GM12878 (cell line): ENCODE results near the gene PAK3. TPM values are rescaled to one million over a fixed set of nuclear protein-coding genes. Genes with fewer than 3 reads are reported as not detected.
A peak's percentile ranks its signal among the peaks of the same experiment; 100 is the strongest.

ENCODE experiments used
- ATAC-seq: fragments of 200-7000 bp; cut with Tn5 transposase; 3 replicates; pipeline ENCODE4 v1.9.1; 2020; ENCODE audit warnings: mild to moderate bottlenecking, moderate library complexity
- BruUV-seq: library from RNA; stranded (reverse); fragments of 400-500 nt; replicated peaks from 2 replicates; lab custom pipeline; 2021; lab: Mats Ljungman, UMichigan
- CTCF ChIA-PET: fragments of 300-600 bp; sonication (Branson Sonifier 250); formaldehyde crosslinking; extraction: SDS; loops from one replicate; lab custom pipeline; 2021; ENCODE audit warnings: inconsistent platforms; lab: Yijun Ruan, JAX
- POLR2A ChIA-PET: fragments of 350-600 bp; formaldehyde crosslinking; extraction: SDS; loops from one replicate; lab custom pipeline; 2021; ENCODE audit warnings: inconsistent platforms; lab: Charles Lee
- RAD21 ChIA-PET: fragments of 300-600 bp; sonication (Branson Sonifier 250); formaldehyde crosslinking; loops from one replicate; lab custom pipeline; 2023; ENCODE audit warnings: antibody characterized with exemption; ENCODE audit not compliant: unreplicated experiment; lab: Charles Lee
- SMC1A ChIA-PET: fragments of 300-600 bp; sonication (Branson Sonifier 250); formaldehyde crosslinking; loops from one replicate; lab custom pipeline; 2023; ENCODE audit not compliant: unreplicated experiment, uncharacterized antibody; lab: Charles Lee
- DNase-seq: peaks from one replicate; pipeline ENCODE4 v3.0.0-alpha.2; 2011; ENCODE audit warnings: low read depth, low spot score
- FAIRE-seq: peaks from 3 replicates; lab custom pipeline; 2011; peaks lifted over from hg19 to GRCh38; lab: Jason Lieb, UNC
- H2AFZ ChIP-seq: 2 replicates; pipeline ENCODE4 v1.6.0; 2011; ENCODE audit warnings: low read depth, low read length, control low read depth; ENCODE audit not compliant: control insufficient read depth
- H3K27ac ChIP-seq: 2 replicates; pipeline ENCODE4 v1.5.1; 2011; ENCODE audit warnings: control low read depth; ENCODE audit not compliant: control insufficient read depth, insufficient read depth
- H3K27me3 ChIP-seq, 2 experiments: replicated peaks in 1 of 2; 2 replicates each; pipeline versions ENCODE4 v1.6.0 to v1.6.1; 2011; ENCODE audit warnings: low read length in 1 of 2; ENCODE audit not compliant: control insufficient read depth in 2 of 2, insufficient read depth in 2 of 2
- H3K36me3 ChIP-seq, 2 experiments: 2 replicates each; pipeline ENCODE4 v1.5.1; 2011; ENCODE audit warnings: low read length in 1 of 2; ENCODE audit not compliant: control insufficient read depth in 2 of 2, insufficient read depth in 2 of 2
- H3K4me1 ChIP-seq: 2 replicates; pipeline ENCODE4 v1.6.1; 2011; ENCODE audit warnings: mild to moderate bottlenecking, low read length, moderate library complexity, mixed read lengths; ENCODE audit not compliant: control insufficient read depth, insufficient read depth
- H3K4me2 ChIP-seq: 2 replicates; pipeline ENCODE4 v1.6.0; 2011; ENCODE audit warnings: control low read depth; ENCODE audit not compliant: control insufficient read depth, insufficient read depth
- H3K4me3 ChIP-seq: fragments of 200-600 bp; sonication (generic); 2 replicates; pipeline ENCODE4 v1.5.1; 2016
- H3K79me2 ChIP-seq: 2 replicates; pipeline ENCODE4 v1.6.0; 2011; ENCODE audit warnings: low read length; ENCODE audit not compliant: control insufficient read depth, insufficient read depth
- H3K9ac ChIP-seq: 2 replicates; pipeline ENCODE4 v1.8.0; 2011; ENCODE audit warnings: low read length, control low read depth, mixed read lengths; ENCODE audit not compliant: control insufficient read depth, insufficient read depth
- H3K9me3 ChIP-seq: replicated peaks from 3 replicates; pipeline ENCODE4 v1.5.1; 2011; ENCODE audit warnings: mild to moderate bottlenecking, low read length; ENCODE audit not compliant: control insufficient read depth, insufficient read depth
- H4K20me1 ChIP-seq: 2 replicates; pipeline ENCODE4 v1.6.0; 2011; ENCODE audit not compliant: control insufficient read depth, insufficient read depth
- BHLHE40 ChIP-seq, 2 experiments: fragments of 450-650 bp in 1 of 2; IDR thresholded peaks; 2 replicates each; pipeline ENCODE4 v1.6.1; 2011 to 2017; ENCODE audit warnings: low read depth in 2 of 2, borderline replicate concordance in 1 of 2, improper control_type of control experiment in 1 of 2, low read length in 1 of 2, mild to moderate bottlenecking in 1 of 2
- CBFB ChIP-seq: IDR thresholded peaks from 2 replicates; pipeline ENCODE4 v1.6.1; 2016; ENCODE audit warnings: antibody characterized with exemption, low read depth
- CEBPB ChIP-seq, 2 experiments: fragments of 150-350 bp in 1 of 2; IDR thresholded peaks; 2 replicates each; pipeline ENCODE4 v1.6.1; 2012 to 2014; ENCODE audit warnings: low read depth in 2 of 2, low read length in 2 of 2, borderline replicate concordance in 1 of 2, inconsistent platforms in 1 of 2
- CHD2 ChIP-seq: IDR thresholded peaks from 2 replicates; pipeline ENCODE4 v1.6.1; 2011; ENCODE audit warnings: low read depth, low read length, improper control_type of control experiment, borderline replicate concordance
- CREM ChIP-seq: IDR thresholded peaks from 2 replicates; pipeline ENCODE4 v1.6.1; 2014; ENCODE audit warnings: antibody characterized with exemption, low read depth
- EED ChIP-seq: sonication (generic); IDR thresholded peaks from 2 replicates; pipeline ENCODE4 v1.6.1; 2016; ENCODE audit warnings: antibody characterized with exemption, low read depth
- ETV6 ChIP-seq, 2 experiments: fragments of 450-650 bp in 1 of 2; IDR thresholded peaks in 1 of 2; conservative IDR thresholded peaks in 1 of 2; 2 replicates each; pipeline ENCODE4 v1.6.1; 2014; ENCODE audit warnings: antibody characterized with exemption in 1 of 2, borderline replicate concordance in 1 of 2, low read depth in 1 of 2, mild to moderate bottlenecking in 1 of 2, moderate library complexity in 1 of 2
- EZH2 ChIP-seq: IDR thresholded peaks from 2 replicates; pipeline ENCODE4 v1.6.1; 2012; ENCODE audit warnings: low read depth, mild to moderate bottlenecking, control low read depth, inconsistent platforms, low read length, borderline replicate concordance; ENCODE audit not compliant: control insufficient read depth
- IKZF1 ChIP-seq: fragments of 450-650 bp; conservative IDR thresholded peaks from 2 replicates; pipeline ENCODE4 v1.6.1; 2017; ENCODE audit warnings: antibody characterized with exemption, mild to moderate bottlenecking
- IKZF2 ChIP-seq, 2 experiments: fragments of 450-650 bp; IDR thresholded peaks; 2 replicates each; pipeline ENCODE4 v1.6.1; 2017; ENCODE audit warnings: mild to moderate bottlenecking in 2 of 2, moderate library complexity in 2 of 2
- NFIC ChIP-seq: IDR thresholded peaks from 2 replicates; pipeline ENCODE4 v1.6.1; 2012; ENCODE audit warnings: low read depth, mild to moderate bottlenecking, inconsistent platforms, low read length, moderate library complexity
- NR2F1 ChIP-seq: fragments of 450-650 bp; conservative IDR thresholded peaks from 2 replicates; pipeline ENCODE4 v1.6.1; 2017; ENCODE audit warnings: mild to moderate bottlenecking
- RUNX3 ChIP-seq: IDR thresholded peaks from 2 replicates; pipeline ENCODE4 v1.6.1; 2012; ENCODE audit warnings: low read length, inconsistent platforms
- TAF1 ChIP-seq: IDR thresholded peaks from 2 replicates; pipeline ENCODE4 v1.6.1; 2011; ENCODE audit warnings: mild to moderate bottlenecking, low read depth, low read length, borderline replicate concordance
- TCF7 ChIP-seq: IDR thresholded peaks from 2 replicates; pipeline ENCODE4 v1.6.1; 2014; ENCODE audit warnings: antibody characterized with exemption, borderline replicate concordance
- WGBS: methylation state at CpG from one replicate; pipeline ENCODE4 v1.1.6; 2016; ENCODE audit warnings: low lambda C conversion rate; ENCODE audit not compliant: insufficient replicate concordance, insufficient coverage; ENCODE audit errors: missing lambda C conversion rate; 5-methylcytosine and 5-hydroxymethylcytosine counted together
- in situ Hi-C: fragments of 300-500 bp; cut with MboI; formaldehyde crosslinking; loops from 9 replicates; pipeline ENCODE4 v1.14.3; 2018; ENCODE audit warnings: mixed read lengths
- intact Hi-C: fragments of 100-400 bp; cut with micrococcal nuclease; formaldehyde crosslinking; loops from one replicate; pipeline ENCODE4 v1.14.2; 2022; ENCODE audit not compliant: unreplicated experiment
- polyA plus RNA-seq, 11 experiments: library from polyadenylated mRNA; depleted of rRNA in 4 of 11; unstranded in 6 of 11; stranded (reverse) in 5 of 11; fragments of >200 nt; fragmentation: Nextera tagmentation in 4 of 11; fragmentation: Illumina TruSeq in 1 of 11; extraction: Ambion mirVana in 4 of 11; extraction: Trizol in 1 of 11; gene quantifications; 1 replicate in 1 of 11; 2 replicates in 10 of 11; pipeline versions ENCODE4 v1.2.1 to v1.2.3, GENCODE V29; 2011 to 2016; ENCODE audit warnings: inconsistent platforms in 2 of 11, missing spikeins in 2 of 11, low read depth in 1 of 11
- total RNA-seq, 4 experiments: library from RNA; depleted of rRNA in 3 of 4; stranded (reverse); fragments of >200 nt in 3 of 4; fragmentation: Illumina TruSeq in 1 of 4; extraction: Trizol in 1 of 4; gene quantifications; 2 replicates each; pipeline versions ENCODE4 v1.2.1 to v1.2.3, GENCODE V29; 2013 to 2021

Gene PAK3
- total and polyA plus RNA-seq, 10 of the 15 experiments (the other 5 are each of a cell fraction or from before 2014, with no cell fraction given): 0.02 to 0.10 (median 0.04) TPM; not detected in 6

DNA sequence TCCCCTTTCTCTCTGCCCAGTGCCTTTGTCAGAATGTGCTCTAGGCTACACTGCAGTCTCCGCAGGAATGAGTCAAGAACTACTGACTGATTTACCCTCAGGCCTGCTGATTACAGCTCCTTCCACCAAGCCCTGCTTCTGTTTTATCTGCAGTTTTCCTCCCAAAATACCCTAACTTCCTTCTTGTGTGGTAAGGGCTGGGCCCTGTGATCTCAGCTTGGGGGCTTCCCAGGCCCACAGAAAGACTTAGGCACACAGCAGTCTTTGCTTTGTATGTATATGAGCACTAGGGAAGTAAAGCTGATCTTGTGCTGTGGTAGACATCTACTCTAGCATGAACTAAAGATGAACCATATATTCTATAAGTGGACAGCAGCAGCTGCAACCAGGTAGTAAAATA lies 18.8 kb downstream of the PAK3 start:
- POLR2A ChIA-PET: no interaction called here

More for the DNA sequence above, 18.8 kb downstream of the PAK3 start:
- DNase-seq: no peak
- no peaks in the 10 kb centered on the region for H3K4me1 ChIP-seq
- no peak overlapping the region for H3K9ac ChIP-seq
- 36% methylated on average over 1 of the region's 1 CpG for WGBS
- no peaks in the 10 kb centered on the region for H4K20me1 ChIP-seq
- TF ChIP-seq CREM (peak; percentile 38; the same call in 1 of the 2 replicates), CBFB (0 out of 2 replicates have a peak, but pooled peaks have one; percentile 22), NFIC (peak; percentile 47; the same call in 1 of the 2 replicates), RUNX3 (peak; percentile 78), ETV6 (conservative IDR thresholded peaks at IDR 0.05 in 1 of 2, IDR thresholded peaks at IDR 0.05 in 1 of 2; ENCODE audit: borderline replicate concordance in 1 of 2, low read depth in 1 of 2) (peak in 1 of 2 experiments; percentile 93; a peak in 2 of 4 replicates), CHD2 (no peak), EED (peak; percentile 61), TAF1 (no peak), CEBPB (IDR thresholded peaks at IDR 0.05; ENCODE audit: borderline replicate concordance in 1 of 2, low read depth in 2 of 2, low read length in 2 of 2) (no peak), IKZF1 (peak; percentile 51), NR2F1 (no peak), EZH2 (no peak), IKZF2 (IDR thresholded peaks at IDR 0.05) (peak in 1 of 2 experiments; percentile 20; a peak in 1 of 4 replicates), TCF7 (peak; percentile 8; the same call in 1 of the 2 replicates), BHLHE40 (IDR thresholded peaks at IDR 0.05; ENCODE audit: borderline replicate concordance in 1 of 2, low read depth in 2 of 2, low read length in 1 of 2) (peak in 1 of 2 experiments; percentile 17; a peak in 1 of 4 replicates)
- H2AFZ ChIP-seq: no peak overlapping the region
- no TSS peak for BruUV-seq
- no peaks in the 10 kb centered on the region for H3K36me3 ChIP-seq
- ChIA-PET CTCF (interaction anchor here (1.3 to 2.4 kb wide), 2 partner anchors 10 to 16 kb away, joined by 5 to 20 read pairs; no protein-coding TSS in a partner anchor), SMC1A (interaction anchor here (0.6 to 1.9 kb wide), 4 partner anchors 10 to 1135 kb away, joined by 3 to 9 read pairs (median 3); no protein-coding TSS in a partner anchor), RAD21 (interaction anchor here (0.9 kb wide), 1 partner anchor 11 kb away, joined by 4 read pairs; no protein-coding TSS in a partner anchor)
- ATAC-seq: peak; percentile 79
- no peak overlapping the region for H3K4me2 ChIP-seq
- H3K9me3 ChIP-seq: no peaks in the 10 kb centered on the region
- in situ Hi-C loops (no loop called here), intact Hi-C loops (no loop called here)
- no peaks in the 10 kb centered on the region; a peak in 1 of 4 replicates for H3K27me3 ChIP-seq
- no peak overlapping the region for H3K27ac ChIP-seq
- no peaks in the 10 kb centered on the region for H3K79me2 ChIP-seq
- no peak overlapping the region for H3K4me3 ChIP-seq
- no peak for FAIRE-seq
